ENCODE measurements around the gene DGLUCY.
"Not testable (repeated sequence)": the region's sequence is repeated elsewhere in the genome, so short reads cannot be mapped to it uniquely, and the experiment has no call there.

DGLUCY gene

GRCh38 chr14:91170504-91171121 is 56.7 kb downstream of the DGLUCY start:
- DNase-seq = no peak

- no peak for DNase-seq
Observed at GRCh38 chr14:91171291-91171690, 57.4 kb downstream of the DGLUCY start.

GRCh38 chr14:91173221-91173670 is 59.4 kb downstream of the DGLUCY start:
- DNase-seq = peak; percentile 74

- DNase-seq = no peak
Observed at GRCh38 chr14:91173904-91174303, 60.0 kb downstream of the DGLUCY start.

GRCh38 chr14:91175291-91176201 is 61.7 kb downstream of the DGLUCY start:
- no peak for DNase-seq

GRCh38 chr14:91177073-91178034 is 63.5 kb downstream of the DGLUCY start:
- peak; percentile 41 for DNase-seq

GRCh38 chr14:91180611-91181010 is 66.7 kb downstream of the DGLUCY start:
- DNase-seq = no peak

- not testable (repeated sequence) for DNase-seq
Observed at GRCh38 chr14:91182753-91183152, 68.9 kb downstream of the DGLUCY start.

GRCh38 chr14:91184559-91184958 is 70.7 kb downstream of the DGLUCY start:
- DNase-seq = no peak

GRCh38 chr14:91185721-91186120 is 71.8 kb downstream of the DGLUCY start:
- DNase-seq = no peak

GRCh38 chr14:91186515-91187066 is 72.7 kb downstream of the DGLUCY start:
- no peak for DNase-seq

GRCh38 chr14:91187271-91187670 is 73.4 kb downstream of the DGLUCY start:
- no peak for DNase-seq

- no peak for DNase-seq
Observed at GRCh38 chr14:91190853-91191252, 77.0 kb downstream of the DGLUCY start.

- DNase-seq = no peak
Observed at GRCh38 chr14:91193069-91193468, 79.2 kb downstream of the DGLUCY start.

GRCh38 chr14:91195881-91196280 is 82.0 kb downstream of the DGLUCY start:
- DNase-seq = no peak

- no peak for DNase-seq
Observed at GRCh38 chr14:91197631-91198030, 83.8 kb downstream of the DGLUCY start.

GRCh38 chr14:91200802-91201201 is 86.9 kb downstream of the DGLUCY start:
- not testable (repeated sequence) for DNase-seq

GRCh38 chr14:91202234-91202974 is 88.5 kb downstream of the DGLUCY start:
- no peak for DNase-seq

GRCh38 chr14:91204657-91205056 is 90.8 kb downstream of the DGLUCY start:
- DNase-seq = no peak

GRCh38 chr14:91205459-91205858 is 91.6 kb downstream of the DGLUCY start:
- no peak for DNase-seq

GRCh38 chr14:91207008-91207407 is 93.1 kb downstream of the DGLUCY start:
- DNase-seq = no peak

GRCh38 chr14:91211017-91211416 is 97.1 kb downstream of the DGLUCY start:
- no peak for DNase-seq

Data from stimulated activated naive CD4-positive, alpha-beta T cell treated with Interleukin-2 at 50 U/mL for 16 hours (primary cell).